IPS DF 6.9 (cell line): ENCODE results near the gene CAPN12.

Experiments
- DNase-seq: peaks from one replicate; pipeline ENCODE4 v3.0.0-alpha.2; 2013; ENCODE audit warnings: low read depth, low spot score
- H3K27ac ChIP-seq: one replicate; pipeline ENCODE4 v1.5.1; 2013; ENCODE audit warnings: low read length, control low read depth
- H3K27me3 ChIP-seq: 2 replicates; pipeline ENCODE4 v1.6.1; 2013; ENCODE audit warnings: mild to moderate bottlenecking, low read length; ENCODE audit not compliant: control insufficient read depth, insufficient read depth
- H3K36me3 ChIP-seq: 2 replicates; pipeline ENCODE4 v1.6.1; 2013; ENCODE audit warnings: low read length; ENCODE audit not compliant: control insufficient read depth, insufficient read depth
- H3K4me1 ChIP-seq: 2 replicates; pipeline ENCODE4 v1.6.1; 2013; ENCODE audit warnings: low read length; ENCODE audit not compliant: control insufficient read depth, insufficient read depth
- H3K4me3 ChIP-seq: 2 replicates; pipeline ENCODE4 v1.5.1; 2013; ENCODE audit warnings: mild to moderate bottlenecking, low read length
- H3K9me3 ChIP-seq: 2 replicates; pipeline ENCODE4 v1.6.1; 2013; ENCODE audit warnings: low read length, inconsistent platforms; ENCODE audit not compliant: control insufficient read depth, insufficient read depth
- WGBS: extraction: QIAGEN DNeasy Blood & Tissue Kit; methylation state at CpG from one replicate; pipeline ENCODE4 v1.1.7; 2013; ENCODE audit warnings: mixed read lengths, missing lambda C conversion rate; ENCODE audit not compliant: insufficient read length, insufficient coverage; 5-methylcytosine and 5-hydroxymethylcytosine counted together

CAPN12 gene

DNA sequence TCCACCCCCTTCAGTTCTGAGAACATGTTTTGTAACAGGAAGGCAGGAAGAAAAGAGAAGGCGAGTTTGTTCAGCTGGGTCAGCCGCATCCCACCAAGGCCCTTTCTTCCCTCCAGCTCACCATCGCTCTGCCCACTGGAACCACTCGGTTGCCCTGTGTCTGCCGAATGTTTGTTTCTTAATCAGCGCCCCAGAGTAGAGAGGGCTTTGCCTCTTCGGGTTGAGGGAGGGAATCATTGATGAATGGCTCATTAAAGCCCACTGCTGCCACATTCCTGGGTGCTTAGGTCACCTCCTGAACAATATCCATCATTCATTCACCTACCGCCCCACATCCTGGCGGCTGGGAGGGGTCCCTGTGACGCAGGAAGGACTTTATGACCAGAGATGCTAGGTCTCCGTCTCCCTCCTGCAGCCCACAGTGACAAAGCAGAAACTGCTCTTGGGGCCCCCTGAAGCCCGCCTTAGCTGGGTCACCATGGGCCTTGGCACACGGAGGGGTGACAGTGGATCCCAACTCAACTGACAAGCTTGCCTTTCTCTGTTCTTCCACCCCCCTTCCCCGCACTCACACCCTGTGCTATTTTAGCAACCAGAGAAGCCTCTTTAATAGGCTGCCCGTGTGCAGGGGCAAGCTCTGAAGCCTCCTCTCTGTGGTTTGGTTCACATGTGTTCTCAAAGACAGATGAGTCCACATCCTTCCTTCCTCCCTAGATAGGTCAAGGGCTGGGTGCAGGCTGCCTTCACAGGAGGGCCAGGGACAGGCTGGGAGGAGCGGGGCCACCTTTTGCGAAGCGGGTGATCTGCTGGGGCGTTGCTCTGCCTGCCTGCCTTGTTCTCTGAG lies 50.7 kb downstream of the CAPN12 start:
- H3K36me3 ChIP-seq: peaks cover 3% of the 10 kb centered on the region; the same call in 1 of the 2 replicates
- no CpG with 5 or more reads among the region's 19 CpGs for WGBS
- H3K4me3 ChIP-seq: no peak overlapping the region
- DNase-seq: no peak
- no peaks in the 10 kb centered on the region for H3K9me3 ChIP-seq
- H3K27ac ChIP-seq: no peak overlapping the region
- no peaks in the 10 kb centered on the region for H3K27me3 ChIP-seq
- H3K4me1 ChIP-seq: peaks cover 14% of the 10 kb centered on the region

DNA sequence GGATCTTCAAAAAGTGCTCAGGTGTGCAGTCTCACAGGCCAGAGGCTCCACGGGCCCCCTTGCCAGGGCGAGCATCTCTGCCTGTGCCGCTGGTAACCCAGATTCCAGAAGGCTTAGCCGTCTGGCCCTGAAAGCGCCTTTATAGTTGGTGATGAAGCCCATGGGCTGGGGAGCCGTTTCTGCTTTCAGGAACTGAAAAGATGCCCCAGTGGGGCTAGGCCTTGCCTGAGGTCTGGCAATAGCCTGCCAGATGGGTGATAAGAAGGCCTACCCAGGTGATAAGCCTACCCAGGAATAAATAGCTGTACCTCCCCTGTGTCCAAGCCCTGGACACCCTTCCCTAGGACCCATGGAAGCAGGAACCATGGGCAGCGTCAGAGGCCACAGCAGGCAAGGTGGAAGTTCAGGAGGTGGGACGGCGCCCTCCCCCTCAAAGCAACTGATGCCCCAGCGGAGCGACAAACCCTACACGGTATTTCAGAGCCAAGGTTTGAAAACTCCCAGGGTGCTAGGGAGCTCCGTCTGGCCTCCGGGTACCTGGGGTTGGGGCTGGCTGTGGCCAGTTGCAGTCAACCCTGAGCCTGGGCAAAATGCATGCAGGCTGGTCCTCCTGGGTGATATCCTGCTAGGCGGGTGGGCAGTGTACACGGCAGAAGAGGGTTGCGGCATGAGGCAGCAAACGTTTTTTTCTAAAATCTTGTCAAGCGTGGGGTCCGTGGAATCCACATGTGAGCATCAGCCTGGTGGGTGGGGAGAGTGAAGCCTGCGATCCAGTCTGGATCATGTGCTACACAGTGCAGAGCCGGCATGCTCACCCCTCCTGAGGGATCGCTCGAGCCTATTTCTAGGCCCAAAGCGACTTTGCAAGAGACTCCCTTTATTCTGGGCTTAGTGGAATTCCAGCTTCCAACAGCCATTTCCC lies 51.6 kb downstream of the CAPN12 start:
- Histone ChIP-seq H3K9me3 (no peaks in the 10 kb centered on the region), H3K4me3 (no peak overlapping the region), H3K27ac (no peak overlapping the region), H3K4me1 (peaks cover 8% of the 10 kb centered on the region), H3K27me3 (no peaks in the 10 kb centered on the region), H3K36me3 (no peaks in the 10 kb centered on the region)
- DNase-seq: no peak
- WGBS: no CpG with 5 or more reads among the region's 25 CpGs

DNA sequence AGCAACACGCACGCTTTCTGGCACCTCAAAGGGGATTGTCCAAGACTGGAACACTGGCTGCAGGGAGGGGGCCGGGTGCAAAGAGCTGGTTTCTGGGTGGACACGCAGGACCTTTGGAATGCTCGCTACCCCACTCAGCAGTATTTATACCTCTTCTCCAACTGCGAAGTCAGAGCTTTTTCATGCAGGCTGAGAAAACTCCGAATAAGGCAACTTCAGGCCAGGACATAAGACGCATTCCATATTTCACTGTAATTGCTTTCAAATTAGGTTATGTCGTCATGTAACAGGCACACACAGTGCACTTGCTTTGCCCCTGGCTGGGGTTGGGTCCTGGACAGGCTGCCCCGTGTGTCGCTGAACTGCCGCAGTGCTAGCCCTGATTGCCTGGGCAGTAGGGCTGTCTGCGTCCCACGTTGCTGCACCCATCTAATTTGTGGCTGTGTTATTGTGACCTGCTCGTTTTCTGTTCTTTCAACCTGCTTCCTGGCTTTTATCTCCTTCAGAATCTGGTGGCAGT lies 52.3 kb downstream of the CAPN12 start:
- DNase-seq: no peak

DNA sequence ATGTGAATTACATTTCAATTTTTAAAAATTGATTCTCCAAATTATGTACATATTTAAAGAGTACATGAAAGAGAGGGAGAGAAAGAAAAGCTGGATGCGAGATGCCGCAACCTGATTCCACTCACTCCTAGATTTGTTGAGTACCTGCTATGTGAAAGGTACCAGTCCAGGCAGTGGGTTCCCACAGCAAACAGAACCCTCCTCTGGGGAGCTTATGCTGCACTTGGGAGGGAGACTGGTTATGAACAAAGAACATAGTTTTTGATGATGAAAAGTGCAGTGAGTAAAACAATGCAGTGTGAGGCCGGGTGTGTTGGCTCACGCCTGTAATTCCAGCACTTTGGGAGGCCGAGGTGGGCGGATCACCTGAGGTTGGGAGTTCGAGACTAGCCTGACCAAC lies 53.4 kb downstream of the CAPN12 start:
- Histone ChIP-seq H3K27ac (no peak overlapping the region), H3K9me3 (no peaks in the 10 kb centered on the region), H3K36me3 (no peaks in the 10 kb centered on the region), H3K4me3 (no peak overlapping the region), H3K27me3 (no peaks in the 10 kb centered on the region), H3K4me1 (peaks cover 6% of the 10 kb centered on the region)
- no peak for DNase-seq
- no CpG with 5 or more reads among the region's 7 CpGs for WGBS

More for the DNA sequence above, 52.3 kb downstream of the CAPN12 start:
- peaks cover 6% of the 10 kb centered on the region for H3K4me1 ChIP-seq
- H3K27ac ChIP-seq: no peak overlapping the region
- H3K36me3 ChIP-seq: no peaks in the 10 kb centered on the region
- H3K9me3 ChIP-seq: no peaks in the 10 kb centered on the region
- WGBS: no CpG with 5 or more reads among the region's 15 CpGs
- no peaks in the 10 kb centered on the region for H3K27me3 ChIP-seq
- no peak overlapping the region for H3K4me3 ChIP-seq

DNA sequence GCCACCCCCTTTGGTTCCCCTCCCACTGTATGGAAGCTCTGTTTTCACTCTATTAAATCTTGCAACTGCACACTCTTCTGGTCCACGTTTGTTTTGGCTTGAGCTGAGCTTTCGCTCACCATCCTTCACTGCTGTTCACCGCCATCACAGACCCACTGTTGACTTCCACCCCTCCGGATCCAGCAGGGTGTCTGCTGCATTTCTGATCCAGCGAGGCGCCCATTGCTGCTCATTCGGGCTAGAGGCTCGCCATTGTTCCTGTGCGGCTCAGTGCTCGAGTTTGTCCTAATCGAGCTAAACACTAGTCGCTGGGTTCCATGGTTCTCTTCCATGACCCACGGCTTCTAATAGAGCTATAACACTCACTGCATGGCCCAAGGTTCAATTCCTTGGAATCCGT lies 54.1 kb downstream of the CAPN12 start:
- WGBS: no CpG with 5 or more reads among the region's 14 CpGs
- Histone ChIP-seq H3K4me3 (no peak overlapping the region), H3K27me3 (no peaks in the 10 kb centered on the region), H3K27ac (no peak overlapping the region), H3K9me3 (no peaks in the 10 kb centered on the region), H3K4me1 (peaks cover 11% of the 10 kb centered on the region), H3K36me3 (no peaks in the 10 kb centered on the region)
- DNase-seq: no peak

DNA sequence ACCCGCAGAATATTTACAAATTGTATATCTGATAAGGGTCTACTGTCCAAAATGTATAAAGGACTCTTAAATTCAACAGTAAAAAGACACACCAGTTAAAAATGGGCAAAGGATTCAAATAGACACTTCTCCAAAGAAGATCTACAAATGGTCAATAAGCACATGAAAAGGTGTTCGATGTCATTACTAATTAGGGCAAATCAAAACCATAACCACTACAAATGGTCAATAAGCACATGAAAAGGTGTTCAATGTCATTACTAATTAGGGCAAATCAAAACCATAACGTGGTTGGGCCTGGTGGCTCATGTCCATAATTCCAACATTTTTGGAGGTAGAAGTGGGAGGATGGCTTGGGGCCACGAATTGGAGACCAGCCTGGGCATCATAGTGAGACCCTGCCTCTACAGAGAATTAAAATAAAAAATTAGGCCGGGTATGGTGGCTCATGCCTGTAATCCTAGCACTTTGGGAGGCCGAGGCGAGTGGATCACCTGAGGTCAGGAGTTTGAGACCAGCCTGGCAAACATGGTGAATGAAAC lies 56.4 kb downstream of the CAPN12 start:
- H3K4me3 ChIP-seq: no peak overlapping the region
- no peaks in the 10 kb centered on the region for H3K36me3 ChIP-seq
- no peak overlapping the region for H3K27ac ChIP-seq
- H3K27me3 ChIP-seq: no peaks in the 10 kb centered on the region
- H3K9me3 ChIP-seq: no peaks in the 10 kb centered on the region
- no peak for DNase-seq
- H3K4me1 ChIP-seq: peaks cover 22% of the 10 kb centered on the region
- no CpG with 5 or more reads among the region's 7 CpGs for WGBS

DNA sequence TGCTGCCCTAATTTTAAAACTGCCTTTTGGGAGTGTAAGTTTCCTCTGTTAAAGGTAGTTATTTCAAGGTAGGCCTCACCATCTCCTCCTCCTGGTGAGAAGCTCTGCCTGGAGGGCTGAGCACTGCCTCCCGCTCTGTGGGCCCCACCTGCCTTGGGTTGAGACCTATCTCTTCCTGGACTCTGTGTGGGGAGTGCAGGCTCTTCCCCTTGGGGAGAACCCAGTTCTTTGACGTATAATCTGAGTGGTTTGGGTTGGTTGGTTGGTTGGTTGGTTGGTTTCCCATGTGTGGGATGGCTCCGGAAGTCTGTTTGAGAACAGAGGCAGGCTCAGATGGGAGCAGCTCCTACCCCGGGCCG lies 57.8 kb downstream of the CAPN12 start:
- Histone ChIP-seq H3K9me3 (no peaks in the 10 kb centered on the region), H3K27ac (no peak overlapping the region), H3K36me3 (no peaks in the 10 kb centered on the region), H3K27me3 (no peaks in the 10 kb centered on the region), H3K4me1 (peaks cover 19% of the 10 kb centered on the region), H3K4me3 (no peak overlapping the region)
- DNase-seq: no peak
- no CpG with 5 or more reads among the region's 5 CpGs for WGBS

DNA sequence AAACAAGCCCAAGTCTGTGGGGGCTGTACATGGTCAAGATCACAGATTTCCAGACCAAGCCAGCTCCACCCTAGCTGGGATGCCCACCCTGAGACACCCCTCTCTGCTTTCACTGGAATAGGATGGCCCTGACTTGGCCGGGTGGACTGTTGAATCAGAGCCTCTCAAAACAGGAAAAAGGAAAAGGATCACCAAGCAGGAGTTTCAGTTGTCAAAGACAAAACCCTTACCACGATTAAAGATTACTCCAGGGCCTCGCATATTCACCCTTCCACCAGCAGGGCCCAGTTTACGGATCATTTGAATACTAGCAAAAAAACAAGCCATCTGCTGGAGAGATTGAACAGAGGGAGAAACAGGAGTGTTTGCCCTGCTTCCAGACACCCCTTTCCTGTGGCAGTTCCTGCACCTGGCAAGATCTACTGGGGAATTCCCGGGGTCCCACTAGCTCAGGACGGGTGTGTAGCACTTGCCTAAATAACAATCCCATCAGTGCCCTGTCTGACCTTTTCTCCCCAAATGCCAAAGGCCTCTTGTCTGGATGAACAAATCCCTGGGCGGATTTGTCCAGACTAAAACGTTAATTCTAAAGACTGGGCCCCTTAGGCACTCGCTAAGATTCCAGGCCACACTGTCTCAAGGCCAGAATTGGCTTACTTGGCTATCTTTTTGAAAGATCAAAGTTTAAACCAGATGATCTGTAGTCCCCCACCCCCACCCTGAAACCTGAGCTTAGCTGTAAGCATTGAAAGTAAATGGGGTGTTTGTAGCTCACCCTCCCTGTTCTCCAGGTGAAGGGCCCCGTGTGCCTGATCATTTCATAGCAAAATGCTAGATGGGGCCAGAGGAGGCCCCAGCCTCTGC lies 58.4 kb downstream of the CAPN12 start:
- no peak overlapping the region for H3K4me3 ChIP-seq

DNA sequence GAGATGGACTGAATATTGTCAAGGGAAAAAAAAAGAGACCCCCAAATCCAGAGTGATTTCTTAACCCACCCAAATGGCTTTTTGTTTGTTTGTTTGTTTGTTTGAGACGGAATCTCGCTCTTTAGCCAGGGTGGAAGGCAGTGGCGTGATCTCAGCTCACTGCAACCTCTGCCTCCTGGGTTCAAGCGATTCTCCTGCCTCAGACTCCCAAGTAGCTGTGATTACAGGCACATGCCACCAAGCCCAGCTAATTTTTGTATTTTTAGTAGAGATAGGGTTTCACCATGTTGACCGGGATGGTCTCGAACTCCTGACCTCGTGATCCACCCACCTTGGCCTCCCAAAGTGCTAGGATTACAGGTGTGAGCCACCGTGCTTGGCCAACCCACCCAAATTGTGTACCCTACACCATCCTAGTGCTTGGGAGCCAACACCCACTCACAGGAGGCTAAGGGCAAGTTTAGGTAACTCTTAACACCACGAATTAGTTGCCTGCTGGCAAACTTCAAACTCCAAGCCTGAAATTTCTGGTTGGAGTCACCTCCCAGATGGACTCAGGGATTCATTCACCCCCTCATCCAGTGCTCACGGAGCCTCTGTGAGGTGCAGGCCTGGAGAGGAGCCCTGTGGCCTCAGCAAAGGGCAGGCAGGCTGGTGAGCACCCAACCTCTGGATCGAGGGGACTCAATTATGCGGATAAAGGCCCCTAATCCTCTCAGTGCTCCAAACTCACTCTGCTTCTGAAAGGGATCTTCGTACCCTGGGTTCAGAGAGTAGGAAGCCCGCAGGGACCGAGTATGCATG lies 59.2 kb downstream of the CAPN12 start:
- H3K27me3 ChIP-seq: no peaks in the 10 kb centered on the region
- H3K9me3 ChIP-seq: no peaks in the 10 kb centered on the region
- peak overlapping the region; percentile 47 for H3K27ac ChIP-seq
- H3K4me3 ChIP-seq: no peak overlapping the region
- WGBS: no CpG with 5 or more reads among the region's 15 CpGs
- no peak for DNase-seq
- H3K36me3 ChIP-seq: no peaks in the 10 kb centered on the region
- H3K4me1 ChIP-seq: peaks cover 19% of the 10 kb centered on the region

More for the DNA sequence above, 58.4 kb downstream of the CAPN12 start:
- peaks cover 19% of the 10 kb centered on the region for H3K4me1 ChIP-seq
- WGBS: no CpG with 5 or more reads among the region's 10 CpGs
- no peaks in the 10 kb centered on the region for H3K36me3 ChIP-seq
- H3K27ac ChIP-seq: peak overlapping the region; percentile 47
- no peaks in the 10 kb centered on the region for H3K27me3 ChIP-seq
- DNase-seq: no peak
- H3K9me3 ChIP-seq: no peaks in the 10 kb centered on the region
